ENCODE data around the gene PDE11A.
"Not testable (repeated sequence)": the region's sequence is repeated elsewhere in the genome, so short reads cannot be mapped to it uniquely, and the experiment has no call there.

The PDE11A gene

DNA sequence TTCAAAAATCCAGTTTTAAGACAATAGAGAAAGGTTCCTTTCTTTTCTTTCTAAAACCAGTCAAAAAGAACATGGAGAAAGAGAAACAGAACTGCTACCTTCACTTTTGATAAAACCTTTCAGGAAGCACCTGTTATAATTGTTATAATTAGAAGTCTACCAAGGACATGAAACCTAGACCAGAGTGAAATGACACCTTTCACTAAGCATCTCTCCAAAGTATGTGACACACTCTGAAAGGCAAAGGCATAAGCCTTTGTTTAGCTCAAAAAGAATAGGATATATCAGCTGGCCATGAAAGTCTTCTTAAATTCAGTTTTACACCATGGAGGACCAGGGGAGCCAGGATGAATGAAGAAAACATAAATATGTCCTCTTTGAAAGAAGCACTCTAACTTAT lies 20.9 kb upstream of the PDE11A start:
- H3K27me3 Mint-ChIP-seq = peaks cover 9% of the 10 kb centered on the region
- no peak for ATAC-seq

GRCh38 chr2:178088774-178089270 lies 16.2 kb upstream of the PDE11A start:
- ATAC-seq (no peak), DNase-seq (no peak)
- Mint-ChIP-seq H3K36me3 (ENCODE audit: low read depth) (no peaks in the 10 kb centered on the region), H3K9me3 (no peaks in the 10 kb centered on the region), H3K27ac (no peak overlapping the region), H3K27me3 (peaks cover 8% of the 10 kb centered on the region), H3K4me3 (no peak overlapping the region), H3K4me1 (no peaks in the 10 kb centered on the region)

More for the DNA sequence above, 20.9 kb upstream of the PDE11A start:
- Mint-ChIP-seq H3K4me3 (no peak overlapping the region), H3K9me3 (no peaks in the 10 kb centered on the region), H3K4me1 (no peaks in the 10 kb centered on the region), H3K27ac (no peak overlapping the region), H3K36me3 (ENCODE audit: low read depth) (no peaks in the 10 kb centered on the region)
- no peak for DNase-seq

- no peak for ATAC-seq
- Mint-ChIP-seq H3K27ac (no peak overlapping the region), H3K36me3 (ENCODE audit: low read depth) (no peaks in the 10 kb centered on the region)
Measured at GRCh38 chr2:178084273-178084672, 11.7 kb upstream of the PDE11A start.

DNA sequence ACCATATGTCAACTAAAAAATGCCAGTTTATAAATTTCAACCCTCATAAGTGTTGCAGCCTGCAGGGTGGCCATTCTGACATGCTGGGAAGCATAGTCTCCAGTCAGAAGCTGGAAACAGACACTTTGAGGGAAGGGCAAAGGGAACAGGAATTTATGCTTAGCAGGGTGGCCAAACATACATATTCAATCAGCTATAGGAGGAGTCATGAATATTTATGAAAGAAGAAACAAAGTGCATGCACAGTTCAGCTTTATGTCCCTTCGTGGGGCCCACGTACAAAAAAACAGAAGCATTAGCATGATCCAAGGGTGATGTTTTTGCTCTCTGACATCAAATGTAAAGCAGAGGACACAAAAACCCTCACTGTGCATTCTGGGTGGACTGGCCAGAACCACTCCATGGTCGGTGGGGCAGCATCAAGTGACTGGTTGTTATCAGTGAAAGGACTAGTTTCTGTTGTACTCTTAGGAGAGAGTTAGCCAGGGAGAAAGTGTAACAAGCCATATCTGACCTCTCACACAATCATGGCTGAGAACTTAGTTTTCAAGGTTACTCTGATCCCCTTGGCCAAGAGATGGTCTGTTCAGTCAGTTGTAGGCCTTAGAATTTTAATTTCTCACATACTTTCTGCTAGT lies 9.9 kb upstream of the PDE11A start:
- no peak for DNase-seq
- ATAC-seq = no peak
- no peak overlapping the region for H3K27ac Mint-ChIP-seq
- H3K27me3 Mint-ChIP-seq = peaks cover 5% of the 10 kb centered on the region
- H3K4me1 Mint-ChIP-seq = no peaks in the 10 kb centered on the region
- no peaks in the 10 kb centered on the region for H3K9me3 Mint-ChIP-seq
- no peak overlapping the region for H3K4me3 Mint-ChIP-seq
- H3K36me3 Mint-ChIP-seq (ENCODE audit: low read depth) = no peaks in the 10 kb centered on the region

More at GRCh38 chr2:178084273-178084672, 11.7 kb upstream of the PDE11A start:
- no peak overlapping the region for H3K4me3 Mint-ChIP-seq
- H3K27me3 Mint-ChIP-seq = peaks cover 2% of the 10 kb centered on the region
- no peaks in the 10 kb centered on the region for H3K9me3 Mint-ChIP-seq
- H3K4me1 Mint-ChIP-seq = no peaks in the 10 kb centered on the region
- no peak for DNase-seq

- H3K9me3 Mint-ChIP-seq; ATAC-seq; DNase-seq; H3K4me1 Mint-ChIP-seq; H3K27ac Mint-ChIP-seq; H3K36me3 Mint-ChIP-seq (ENCODE audit: low read depth); H3K4me3 Mint-ChIP-seq: not testable (repeated sequence)
- H3K27me3 Mint-ChIP-seq = peaks cover 12% of the 10 kb centered on the region
Measured at GRCh38 chr2:178079279-178079678, 6.7 kb upstream of the PDE11A start.

DNA sequence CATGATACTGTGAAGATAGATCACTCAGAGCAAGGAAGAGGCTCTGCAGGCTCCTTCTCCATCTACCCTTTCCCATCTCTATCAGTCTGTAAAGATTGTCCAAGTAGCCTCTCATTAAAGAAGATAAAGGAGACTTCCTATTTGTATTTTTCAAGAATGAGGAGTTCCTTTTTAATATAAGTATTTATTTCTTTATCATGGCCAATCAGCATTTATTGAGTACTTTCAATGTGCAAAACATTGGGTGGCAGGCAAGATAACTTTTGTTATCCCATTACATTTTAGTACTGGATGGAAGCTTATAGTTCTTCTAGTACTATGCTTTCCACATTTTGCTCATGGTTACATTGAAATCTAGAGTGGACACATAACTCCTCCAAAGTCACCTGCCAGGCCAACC lies 3.6 kb upstream of the PDE11A start:
- H3K4me1 Mint-ChIP-seq = peaks cover 10% of the 10 kb centered on the region
- DNase-seq (no peak), ATAC-seq (no peak)
- no peaks in the 10 kb centered on the region for H3K36me3 Mint-ChIP-seq (ENCODE audit: low read depth)
- peaks cover 37% of the 10 kb centered on the region for H3K27me3 Mint-ChIP-seq
- H3K9me3 Mint-ChIP-seq = no peaks in the 10 kb centered on the region
- no peak overlapping the region for H3K4me3 Mint-ChIP-seq
- H3K27ac Mint-ChIP-seq = no peak overlapping the region

DNA sequence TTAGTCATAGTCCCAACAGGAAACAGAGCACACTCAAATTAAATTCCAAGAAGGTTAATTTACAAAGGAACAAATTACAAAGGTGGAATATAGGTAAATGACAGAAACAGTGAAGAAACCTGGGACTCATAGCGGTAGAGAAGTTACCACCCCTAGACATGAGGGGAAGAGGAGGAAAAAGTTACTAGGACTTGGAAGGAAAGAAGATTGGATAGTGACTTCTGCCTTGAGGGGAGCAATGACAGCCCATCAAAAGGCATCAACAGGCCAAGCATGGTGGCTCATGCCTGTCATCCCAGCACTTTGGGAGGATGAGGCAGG lies 2.4 kb upstream of the PDE11A start:
- no peak for ATAC-seq

GRCh38 chr2:178074123-178075005 lies 1.8 kb upstream of the PDE11A start:
- ATAC-seq = no peak
- Mint-ChIP-seq H3K9me3 (no peaks in the 10 kb centered on the region), H3K27ac (no peak overlapping the region), H3K27me3 (peaks cover 48% of the 10 kb centered on the region), H3K36me3 (ENCODE audit: low read depth) (no peaks in the 10 kb centered on the region), H3K4me1 (peaks cover 10% of the 10 kb centered on the region), H3K4me3 (no peak overlapping the region)
- DNase-seq = no peak

More for the DNA sequence above, 2.4 kb upstream of the PDE11A start:
- no peak for DNase-seq
- peaks cover 10% of the 10 kb centered on the region for H3K4me1 Mint-ChIP-seq
- no peaks in the 10 kb centered on the region for H3K36me3 Mint-ChIP-seq (ENCODE audit: low read depth)
- H3K4me3 Mint-ChIP-seq = no peak overlapping the region
- H3K27ac Mint-ChIP-seq = no peak overlapping the region
- peaks cover 45% of the 10 kb centered on the region for H3K27me3 Mint-ChIP-seq
- H3K9me3 Mint-ChIP-seq = no peaks in the 10 kb centered on the region

- H3K9me3 Mint-ChIP-seq = no peaks in the 10 kb centered on the region
- H3K4me3 Mint-ChIP-seq = no peak overlapping the region
- H3K27ac Mint-ChIP-seq = no peak overlapping the region
- DNase-seq (no peak), ATAC-seq (no peak)
- H3K4me1 Mint-ChIP-seq = peaks cover 10% of the 10 kb centered on the region
- no peaks in the 10 kb centered on the region for H3K36me3 Mint-ChIP-seq (ENCODE audit: low read depth)
- peaks cover 52% of the 10 kb centered on the region for H3K27me3 Mint-ChIP-seq
Measured at GRCh38 chr2:178072000-178072382, 586 bp downstream of the PDE11A start.

DNA sequence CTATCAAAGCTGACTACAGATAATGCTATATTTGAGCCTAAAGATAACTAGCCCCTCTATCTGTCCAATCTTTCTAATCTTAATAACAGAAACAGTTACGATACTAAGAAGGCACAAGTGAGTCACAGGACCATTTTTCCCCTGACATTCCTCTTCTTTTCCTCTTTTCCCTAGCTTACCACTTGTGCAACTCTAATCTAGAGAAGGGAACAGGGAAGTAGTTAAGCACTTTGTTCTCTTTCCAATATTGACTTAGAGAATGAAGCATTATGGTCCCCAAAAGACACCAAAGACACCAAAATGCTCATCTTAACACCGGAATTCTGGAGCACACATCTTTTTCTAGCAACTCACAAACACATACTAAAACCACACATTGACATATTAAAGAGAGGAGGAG lies 1.8 kb downstream of the PDE11A start:
- ATAC-seq (no peak), DNase-seq (no peak)
- Mint-ChIP-seq H3K27me3 (peaks cover 53% of the 10 kb centered on the region), H3K4me1 (peaks cover 10% of the 10 kb centered on the region), H3K27ac (no peak overlapping the region), H3K4me3 (no peak overlapping the region), H3K36me3 (ENCODE audit: low read depth) (no peaks in the 10 kb centered on the region), H3K9me3 (no peaks in the 10 kb centered on the region)

DNA sequence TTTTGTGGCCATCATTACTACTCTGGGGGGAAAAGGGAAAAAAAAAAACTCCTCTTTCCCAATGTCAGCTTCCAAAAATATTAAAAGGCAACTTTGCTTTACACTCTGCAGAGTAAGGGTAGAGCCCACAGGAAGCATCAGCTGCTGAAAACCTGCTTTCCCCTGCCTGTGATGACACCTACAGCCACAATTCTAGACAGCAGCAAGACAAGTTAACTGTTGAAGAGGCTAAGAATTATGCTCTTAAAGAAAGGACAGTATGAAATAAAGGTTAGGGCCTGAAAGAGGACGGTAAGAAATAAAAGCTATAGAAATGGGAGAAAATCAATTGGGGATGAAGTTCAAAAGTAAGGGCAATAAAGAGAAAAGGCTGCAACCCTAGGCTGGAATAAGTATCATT lies 3.0 kb downstream of the PDE11A start:
- no peaks in the 10 kb centered on the region for H3K9me3 Mint-ChIP-seq
- H3K4me1 Mint-ChIP-seq = peaks cover 10% of the 10 kb centered on the region
- DNase-seq = no peak
- no peaks in the 10 kb centered on the region for H3K36me3 Mint-ChIP-seq (ENCODE audit: low read depth)
- peaks cover 48% of the 10 kb centered on the region for H3K27me3 Mint-ChIP-seq
- no peak overlapping the region for H3K27ac Mint-ChIP-seq
- no peak overlapping the region for H3K4me3 Mint-ChIP-seq
- no peak for ATAC-seq

GRCh38 chr2:178068823-178069454 lies 3.6 kb downstream of the PDE11A start:
- no peaks in the 10 kb centered on the region for H3K9me3 Mint-ChIP-seq
- DNase-seq (no peak), ATAC-seq (no peak)
- no peak overlapping the region for H3K4me3 Mint-ChIP-seq
- H3K27ac Mint-ChIP-seq = no peak overlapping the region
- H3K36me3 Mint-ChIP-seq (ENCODE audit: low read depth) = no peaks in the 10 kb centered on the region
- H3K27me3 Mint-ChIP-seq = peaks cover 42% of the 10 kb centered on the region
- H3K4me1 Mint-ChIP-seq = peaks cover 10% of the 10 kb centered on the region

GRCh38 chr2:178066890-178067669 lies 5.5 kb downstream of the PDE11A start:
- no peaks in the 10 kb centered on the region for H3K36me3 Mint-ChIP-seq (ENCODE audit: low read depth)
- peaks cover 31% of the 10 kb centered on the region for H3K27me3 Mint-ChIP-seq
- H3K27ac Mint-ChIP-seq = no peak overlapping the region
- no peaks in the 10 kb centered on the region for H3K4me1 Mint-ChIP-seq
- no peak overlapping the region for H3K4me3 Mint-ChIP-seq
- no peak for ATAC-seq
- H3K9me3 Mint-ChIP-seq = no peaks in the 10 kb centered on the region
- DNase-seq = no peak

DNA sequence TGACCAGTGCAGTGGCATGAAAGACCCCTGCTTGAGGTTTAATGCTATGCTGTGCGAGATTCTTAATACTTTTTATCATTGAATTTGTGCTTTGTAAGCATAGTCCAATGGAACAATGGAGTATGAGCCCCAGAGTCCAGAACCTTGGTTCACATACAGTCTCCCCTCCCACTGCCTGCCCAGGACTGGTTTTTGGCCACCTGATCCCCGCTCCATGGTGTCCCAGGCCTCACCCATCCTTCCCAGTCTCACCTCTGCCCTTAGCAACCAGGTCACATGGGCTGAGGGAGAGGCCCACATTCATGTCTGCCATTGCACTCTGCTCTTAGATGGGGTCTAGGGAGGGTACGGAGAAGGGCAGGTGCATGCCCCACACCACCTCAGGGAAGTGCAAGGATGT lies 6.3 kb downstream of the PDE11A start:
- Mint-ChIP-seq H3K4me3 (no peak overlapping the region), H3K4me1 (no peaks in the 10 kb centered on the region), H3K27ac (no peak overlapping the region), H3K9me3 (no peaks in the 10 kb centered on the region), H3K27me3 (peaks cover 26% of the 10 kb centered on the region), H3K36me3 (ENCODE audit: low read depth) (no peaks in the 10 kb centered on the region)
- no peak for DNase-seq
- no peak for ATAC-seq

Data from activated naive CD8-positive, alpha-beta T cell treated with anti-CD3 and anti-CD28 coated beads, Interleukin-2, amount 50 U/mL, for 24 hours (primary cell).